Fibroblast of mammary gland (primary cell): ENCODE results near the gene NCBP2.

Experiments
- DNase-seq: peaks from one replicate; pipeline ENCODE4 v3.0.0-alpha.2; 2010; ENCODE audit warnings: low read depth
- H3K4me3 ChIP-seq: 2 replicates; pipeline ENCODE4 v1.5.1; 2011; ENCODE audit warnings: low read depth, mild to moderate bottlenecking, low read length, moderate library complexity; ENCODE audit not compliant: control insufficient read depth
- CTCF ChIP-seq: conservative IDR thresholded peaks from 2 replicates; pipeline ENCODE4 v1.5.1; 2011; ENCODE audit warnings: low read depth, low read length, inconsistent platforms; ENCODE audit not compliant: control insufficient read depth, insufficient read depth

Gene NCBP2

GRCh38 chr3:196985954-196986885, 43.9 kb upstream of the NCBP2 start:
- no peak for DNase-seq
- no peak overlapping the region for H3K4me3 ChIP-seq
- peak; percentile 11 for TF ChIP-seq CTCF

GRCh38 chr3:196985298-196985697, 43.0 kb upstream of the NCBP2 start:
- H3K4me3 ChIP-seq = no peak overlapping the region
- no peak for DNase-seq
- TF ChIP-seq CTCF = no peak

GRCh38 chr3:196983186-196983585, 40.9 kb upstream of the NCBP2 start:
- no peak overlapping the region for H3K4me3 ChIP-seq
- no peak for DNase-seq
- no peak for TF ChIP-seq CTCF

GRCh38 chr3:196981657-196982056, 39.3 kb upstream of the NCBP2 start:
- no peak for DNase-seq
- no peak for TF ChIP-seq CTCF

GRCh38 chr3:196979545-196979944, 37.2 kb upstream of the NCBP2 start:
- H3K4me3 ChIP-seq = no peak overlapping the region
- TF ChIP-seq CTCF = no peak
- DNase-seq = peak; percentile 91

More at GRCh38 chr3:196981657-196982056, 39.3 kb upstream of the NCBP2 start:
- no peak overlapping the region for H3K4me3 ChIP-seq

- H3K4me3 ChIP-seq = no peak overlapping the region
- no peak for DNase-seq
- TF ChIP-seq CTCF = no peak
These were observed 34.6 kb upstream of the NCBP2 start for GRCh38 chr3:196976941-196977340.
